Measurements from ENCODE around the gene SYDE2. TPM values are rescaled to one million over a fixed set of nuclear protein-coding genes. Genes with fewer than 3 reads are reported as not detected.
"Not testable (repeated sequence)": the region's sequence is repeated elsewhere in the genome, so short reads cannot be mapped to it uniquely, and the experiment has no call there.

SYDE2 gene
- total RNA-seq, 1 experiment from 2014 or later, result 3.5 TPM

- DNase-seq (ENCODE audit: low spot score), result no peak
Measured at GRCh38 chr1:85219853-85220610, 19.2 kb upstream of the SYDE2 start.

GRCh38 chr1:85216697-85217096 is 15.9 kb upstream of the SYDE2 start:
- no peak for DNase-seq (ENCODE audit: low spot score)

GRCh38 chr1:85214654-85215053 is 13.8 kb upstream of the SYDE2 start:
- DNase-seq (ENCODE audit: low spot score), result no peak

DNA sequence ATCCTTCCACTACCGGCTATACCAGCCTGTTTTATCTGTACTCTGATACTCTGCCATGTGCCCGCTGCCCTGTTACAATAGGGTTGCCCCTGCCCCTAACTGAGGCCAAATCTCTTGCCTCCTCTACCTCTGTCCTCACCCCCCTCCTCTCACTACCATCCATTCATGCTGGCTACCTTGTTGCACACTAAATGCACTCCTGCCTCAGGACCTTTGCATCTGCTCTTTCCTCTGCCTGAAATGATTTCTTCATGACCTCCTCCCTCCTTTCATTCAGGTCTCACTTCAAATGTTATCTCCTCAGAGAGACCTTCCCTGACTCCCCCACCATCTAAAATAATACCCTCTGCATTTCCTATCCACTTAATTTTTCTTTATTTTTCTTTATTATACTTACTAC is 7.7 kb upstream of the SYDE2 start:
- no peak for DNase-seq (ENCODE audit: low spot score)

DNA sequence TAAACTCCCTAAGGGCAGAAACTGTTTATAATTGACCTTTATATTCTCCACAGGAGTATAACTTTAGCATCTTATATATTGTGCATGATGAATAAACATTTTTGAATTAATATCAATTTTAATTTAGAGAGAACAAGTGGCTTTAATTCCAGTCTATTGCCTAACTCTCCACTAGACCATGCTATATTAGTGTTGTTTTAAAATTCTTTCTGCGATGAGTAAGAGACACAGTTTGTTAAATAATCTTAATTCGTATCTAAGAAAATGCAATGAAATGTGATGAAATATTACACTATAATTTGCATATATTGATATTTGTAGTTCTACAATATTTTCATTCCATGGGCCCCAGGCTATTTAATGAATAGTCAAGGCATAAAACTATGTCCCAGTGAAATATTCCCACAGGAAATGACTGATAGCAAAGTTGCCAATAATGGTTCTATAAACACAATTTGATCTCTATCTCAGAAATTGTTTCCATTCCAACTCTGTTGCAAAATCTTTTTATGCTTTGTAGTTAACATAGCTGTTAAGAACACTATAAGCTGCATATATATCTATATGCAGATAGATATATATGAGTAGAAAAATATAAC is 2.9 kb upstream of the SYDE2 start:
- DNase-seq (ENCODE audit: low spot score), result no peak

DNA sequence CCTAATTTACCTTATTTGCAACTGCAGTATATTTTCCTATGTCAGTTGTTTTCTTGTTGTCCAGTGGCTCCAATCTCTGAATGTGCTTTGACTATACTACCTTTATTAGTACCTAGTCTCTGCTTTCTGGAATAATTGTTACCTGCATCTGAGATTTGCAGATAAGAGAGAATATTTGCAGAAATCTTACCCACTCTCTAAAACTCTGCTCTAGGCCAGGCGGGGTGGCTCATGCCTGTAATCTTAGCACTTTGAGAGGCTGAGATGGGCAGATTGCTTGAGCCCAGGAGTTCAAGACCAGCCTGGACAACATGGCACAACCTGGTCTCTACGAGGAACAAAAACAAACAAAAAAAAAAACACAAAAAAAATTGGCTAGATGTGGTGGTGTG is 2.0 kb upstream of the SYDE2 start:
- DNase-seq (ENCODE audit: low spot score), result no peak

GRCh38 chr1:85202092-85202863 is 1.5 kb upstream of the SYDE2 start:
- peak; percentile 53 for DNase-seq (ENCODE audit: low spot score)

DNA sequence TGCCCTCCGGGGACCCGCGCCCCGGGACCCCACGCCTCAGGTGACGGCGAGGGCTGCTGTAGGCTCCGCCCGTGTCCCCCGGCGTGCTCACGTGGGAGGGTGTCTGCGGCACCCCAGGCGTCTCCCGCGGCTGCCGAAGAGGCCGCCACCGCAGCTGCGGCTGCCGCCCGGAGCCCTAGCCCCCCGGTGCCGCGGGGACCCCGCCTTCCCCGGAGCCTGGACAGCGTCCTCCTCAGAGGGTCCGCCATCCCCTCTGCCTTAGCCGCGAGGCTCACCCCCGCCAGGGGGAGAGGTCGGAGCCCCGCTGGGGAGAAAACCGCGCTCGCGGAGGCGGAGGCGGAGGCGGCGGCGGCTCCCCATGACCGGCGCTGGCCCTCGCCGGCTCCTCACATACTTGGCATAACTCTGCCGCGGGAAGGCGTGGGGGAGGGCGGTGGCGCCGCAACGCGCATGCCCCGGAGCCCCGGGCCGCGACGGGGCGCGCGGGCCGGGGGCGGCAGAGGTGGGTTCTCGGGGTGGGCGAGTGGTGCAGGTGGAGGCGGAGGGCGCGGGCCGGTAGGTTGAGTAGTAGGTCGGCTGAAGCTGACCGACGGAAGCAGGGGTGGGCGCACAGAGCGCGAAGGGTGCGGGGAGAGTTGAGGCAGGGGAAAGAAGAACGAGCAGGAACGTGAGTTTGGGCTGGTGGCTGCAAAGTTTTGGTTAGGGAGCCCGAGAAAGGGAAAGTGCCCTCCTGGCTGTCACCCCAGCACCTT is 700 bp upstream of the SYDE2 start:
- DNase-seq (ENCODE audit: low spot score), result peak; percentile 59

- DNase-seq (ENCODE audit: low spot score), result peak; percentile 55
Measured at GRCh38 chr1:85199667-85200462, 951 bp downstream of the SYDE2 start.

DNA sequence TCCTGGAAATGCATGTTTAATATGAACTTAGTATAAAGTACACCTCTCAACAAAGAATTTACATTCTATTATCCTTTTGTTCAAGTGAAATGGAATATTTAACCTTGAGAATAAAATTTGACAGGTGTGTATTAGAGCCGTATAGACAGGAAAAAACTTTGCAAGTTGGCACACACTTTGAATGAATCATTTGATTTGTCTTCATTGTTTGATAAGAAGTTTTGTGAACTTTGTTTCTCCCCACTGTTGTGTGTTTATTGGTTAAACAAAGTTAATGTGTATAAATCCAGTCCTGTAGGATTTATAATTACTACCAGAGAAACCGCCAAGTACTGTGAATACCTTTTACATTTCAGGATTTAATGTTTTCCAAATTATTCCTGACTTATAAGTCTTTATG is 2.0 kb downstream of the SYDE2 start:
- peak; percentile 8 for DNase-seq (ENCODE audit: low spot score)

DNA sequence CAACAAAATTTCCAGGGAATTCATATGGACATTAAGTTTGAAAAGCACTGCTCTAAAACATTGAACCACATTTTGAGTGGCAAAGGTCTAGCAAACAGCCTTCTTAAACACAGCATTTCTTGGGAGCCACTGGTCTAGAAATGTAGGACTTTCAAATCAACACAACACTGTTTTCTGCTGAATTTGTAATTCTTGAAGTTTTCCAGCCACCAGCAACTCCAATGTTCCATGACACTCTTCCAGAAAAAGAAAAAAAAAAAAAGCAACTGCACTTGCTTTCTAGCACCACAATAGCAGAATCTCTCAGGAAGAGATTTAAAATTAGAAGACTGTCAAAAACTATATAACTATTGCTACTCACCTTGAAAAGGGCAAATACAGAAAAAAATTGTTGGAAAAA is 4.5 kb downstream of the SYDE2 start:
- DNase-seq (ENCODE audit: low spot score), result no peak

- DNase-seq (ENCODE audit: low spot score), result no peak
Measured at GRCh38 chr1:85195703-85196102, 5.1 kb downstream of the SYDE2 start.

- DNase-seq (ENCODE audit: low spot score), result not testable (repeated sequence)
Measured at GRCh38 chr1:85192129-85192528, 8.7 kb downstream of the SYDE2 start.

DNA sequence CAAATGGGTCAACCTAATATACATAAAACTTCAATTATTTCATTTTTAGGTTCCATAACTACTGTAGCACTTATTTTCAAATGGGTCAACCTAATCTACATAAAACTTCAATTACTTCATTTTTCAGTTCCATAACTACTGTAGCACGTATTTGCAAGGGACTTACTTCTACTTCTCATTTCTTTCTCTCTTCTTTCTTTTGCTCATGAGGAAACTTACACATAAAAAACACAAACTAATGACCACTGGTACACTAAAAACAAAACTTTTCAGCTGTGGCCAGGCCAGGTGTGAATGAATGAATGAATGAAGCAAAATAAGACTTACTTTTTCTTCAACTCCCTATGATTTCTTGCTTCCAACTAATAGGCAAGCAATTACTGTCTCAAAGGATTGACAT is 11.7 kb downstream of the SYDE2 start:
- DNase-seq (ENCODE audit: low spot score), result no peak

DNA sequence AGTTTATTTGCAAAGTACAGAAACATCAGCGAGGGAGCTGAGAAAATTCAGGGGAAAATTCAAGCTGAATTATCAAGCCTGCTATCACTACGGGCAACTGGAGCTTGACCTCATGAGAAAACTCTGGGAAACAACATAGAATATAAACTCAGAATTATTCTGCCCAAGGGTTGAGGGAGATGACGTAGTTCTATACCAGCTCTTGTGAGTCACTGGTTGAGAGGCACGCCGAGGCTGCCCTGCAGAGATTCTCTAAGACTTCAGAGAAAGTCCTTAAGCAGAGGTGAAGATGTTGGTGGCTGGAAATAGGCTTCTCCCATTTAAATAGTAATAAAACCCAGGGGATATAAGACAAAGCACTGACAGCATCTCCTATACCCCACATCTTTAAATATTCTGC is 12.3 kb downstream of the SYDE2 start:
- DNase-seq (ENCODE audit: low spot score), result no peak

- not testable (repeated sequence) for DNase-seq (ENCODE audit: low spot score)
Measured at GRCh38 chr1:85187021-85187420, 13.8 kb downstream of the SYDE2 start.

DNA sequence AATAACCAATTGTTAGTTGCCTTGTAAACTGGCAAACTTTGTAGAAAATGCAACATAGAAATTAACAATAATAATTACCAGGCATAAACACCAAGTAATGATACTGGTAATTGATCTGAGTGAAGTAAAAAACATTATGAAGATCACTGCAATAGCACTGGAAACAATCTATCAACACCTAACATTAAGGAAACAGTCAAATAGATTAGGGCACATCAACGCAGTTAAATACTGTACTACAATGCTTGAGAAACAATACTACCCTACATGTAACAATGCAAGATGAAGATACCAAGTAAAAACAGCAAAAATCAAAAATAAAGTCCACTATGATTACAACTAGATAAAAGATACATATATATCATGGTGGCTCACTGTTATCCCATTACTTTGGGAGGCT is 16.6 kb downstream of the SYDE2 start:
- no peak for DNase-seq (ENCODE audit: low spot score)

- DNase-seq (ENCODE audit: low spot score), result no peak
Measured at GRCh38 chr1:85182700-85183099, 18.1 kb downstream of the SYDE2 start.

DNA sequence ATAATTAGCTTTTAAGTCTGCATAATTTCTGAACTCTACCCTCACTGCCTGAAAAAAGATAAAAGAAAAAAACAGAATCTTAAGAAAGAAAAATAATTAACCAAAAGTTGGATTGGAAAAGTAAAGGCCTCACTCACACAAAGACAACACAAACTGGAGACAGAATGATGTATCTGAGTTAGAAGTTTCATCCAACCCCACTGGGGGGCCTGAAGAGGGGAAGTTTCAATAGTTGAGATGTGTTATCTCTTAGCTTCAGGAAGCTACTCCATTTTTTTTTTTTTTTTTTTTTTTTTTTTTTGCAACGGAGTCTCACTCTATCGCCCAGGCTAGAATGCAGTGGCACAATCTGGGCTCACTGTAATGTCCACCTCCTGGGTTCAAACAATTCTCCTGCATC is 19.9 kb downstream of the SYDE2 start:
- no peak for DNase-seq (ENCODE audit: low spot score)

DNA sequence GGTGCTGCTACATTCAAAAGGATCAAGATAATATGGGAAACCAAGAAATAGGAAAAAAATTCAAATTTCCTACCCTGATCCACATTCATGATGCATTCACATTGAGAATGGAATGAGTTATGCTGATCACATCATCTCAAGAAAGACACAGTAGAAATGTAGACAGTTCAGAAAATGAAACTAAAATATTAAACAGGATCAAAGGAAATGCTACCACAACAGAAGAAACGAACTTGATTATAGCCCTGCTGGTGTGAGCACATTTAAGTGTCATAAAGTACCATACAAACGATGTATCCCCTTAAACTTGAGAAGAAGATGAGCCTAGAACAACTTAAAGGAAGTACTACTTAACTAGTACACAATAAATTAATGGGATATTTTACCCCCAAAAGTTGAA is 21.3 kb downstream of the SYDE2 start:
- no peak for DNase-seq (ENCODE audit: low spot score)

GRCh38 chr1:85178396-85178795 is 22.4 kb downstream of the SYDE2 start:
- DNase-seq (ENCODE audit: low spot score), result no peak

Measured in HT-29 (cell line).